BLaER1 (cell line): Measurements from ENCODE around the gene CORO1C.

ENCODE experiments used
- H3K27ac ChIP-seq: shearing (Covaris generic); formaldehyde crosslinking; 2 replicates; pipeline ENCODE4 v1.8.1; 2022
- H3K27me3 ChIP-seq: shearing (Covaris generic); formaldehyde crosslinking; 2 replicates; pipeline ENCODE4 v1.8.1; 2022
- H3K36me3 ChIP-seq: shearing (Covaris generic); formaldehyde crosslinking; 2 replicates; pipeline ENCODE4 v1.8.1; 2022
- H3K4me1 ChIP-seq: shearing (Covaris generic); formaldehyde crosslinking; 2 replicates; pipeline ENCODE4 v1.8.1; 2022
- H3K4me2 ChIP-seq: shearing (Covaris generic); formaldehyde crosslinking; 2 replicates; pipeline ENCODE4 v1.8.1; 2022
- H3K4me3 ChIP-seq: shearing (Covaris generic); formaldehyde crosslinking; 2 replicates; pipeline ENCODE4 v1.8.1; 2022
- H3K9ac ChIP-seq: shearing (Covaris generic); formaldehyde crosslinking; 2 replicates; pipeline ENCODE4 v1.8.1; 2022
- H3K9me3 ChIP-seq: shearing (Covaris generic); formaldehyde crosslinking; 2 replicates; pipeline ENCODE4 v1.8.1; 2022
- H4K20me1 ChIP-seq: shearing (Covaris generic); formaldehyde crosslinking; 2 replicates; pipeline ENCODE4 v1.8.1; 2022
- Cebpa-rat ChIP-seq: shearing (Covaris generic); IDR thresholded peaks from 2 replicates; pipeline ENCODE4 v1.8.1; 2022

CORO1C gene

GRCh38 chr12:108693186-108693730 lies 38.1 kb downstream of the CORO1C start:
- Histone ChIP-seq H3K4me3 (no peak overlapping the region), H3K9ac (no peak overlapping the region), H3K27me3 (no peaks in the 10 kb centered on the region), H3K9me3 (no peaks in the 10 kb centered on the region), H3K4me1 (peaks cover 59% of the 10 kb centered on the region), H3K36me3 (peaks cover 25% of the 10 kb centered on the region), H3K27ac (no peak overlapping the region), H4K20me1 (peaks cover 83% of the 10 kb centered on the region), H3K4me2 (no peak overlapping the region)
- TF ChIP-seq Cebpa-rat, result no peak

- Histone ChIP-seq H3K4me1 (peaks cover 60% of the 10 kb centered on the region), H3K27me3 (no peaks in the 10 kb centered on the region), H3K27ac (peak overlapping the region; percentile 33; the same call in 1 of the 2 replicates), H3K9me3 (no peaks in the 10 kb centered on the region), H3K4me2 (peak overlapping the region; percentile 83), H3K36me3 (peaks cover 14% of the 10 kb centered on the region), H3K9ac (peak overlapping the region; percentile 62; the same call in 1 of the 2 replicates), H4K20me1 (peaks cover 73% of the 10 kb centered on the region), H3K4me3 (0 out of 2 replicates have a peak overlapping the region, but pooled peaks have one; percentile 25)
- no peak for TF ChIP-seq Cebpa-rat
Observed at GRCh38 chr12:108691998-108692808, 39.1 kb downstream of the CORO1C start.

GRCh38 chr12:108691175-108691997 lies 39.9 kb downstream of the CORO1C start:
- Histone ChIP-seq H3K4me1 (peaks cover 58% of the 10 kb centered on the region), H4K20me1 (peaks cover 73% of the 10 kb centered on the region), H3K4me2 (peak overlapping the region; percentile 83), H3K27ac (peak overlapping the region; percentile 33; the same call in 1 of the 2 replicates), H3K36me3 (peaks cover 14% of the 10 kb centered on the region), H3K9me3 (no peaks in the 10 kb centered on the region), H3K27me3 (no peaks in the 10 kb centered on the region), H3K9ac (peak overlapping the region; percentile 62; the same call in 1 of the 2 replicates), H3K4me3 (peak overlapping the region; percentile 25; the same call in 1 of the 2 replicates)
- TF ChIP-seq Cebpa-rat, result no peak

- Histone ChIP-seq H3K9ac (peak overlapping the region; percentile 62; the same call in 1 of the 2 replicates), H3K27ac (peak overlapping the region; percentile 33; the same call in 1 of the 2 replicates)
Observed at GRCh38 chr12:108690542-108691174, 40.7 kb downstream of the CORO1C start.

GRCh38 chr12:108690191-108690518 lies 41.2 kb downstream of the CORO1C start:
- Histone ChIP-seq H3K9ac (no peak overlapping the region), H3K9me3 (no peaks in the 10 kb centered on the region), H3K4me1 (peaks cover 66% of the 10 kb centered on the region), H3K27me3 (no peaks in the 10 kb centered on the region), H3K4me3 (no peak overlapping the region), H3K36me3 (peaks cover 10% of the 10 kb centered on the region), H4K20me1 (peaks cover 73% of the 10 kb centered on the region), H3K4me2 (peak overlapping the region; percentile 83), H3K27ac (no peak overlapping the region)
- no peak for TF ChIP-seq Cebpa-rat

More at GRCh38 chr12:108690542-108691174, 40.7 kb downstream of the CORO1C start:
- H3K4me1 ChIP-seq, result peaks cover 61% of the 10 kb centered on the region
- no peak for TF ChIP-seq Cebpa-rat
- H4K20me1 ChIP-seq, result peaks cover 73% of the 10 kb centered on the region
- H3K4me3 ChIP-seq, result 0 out of 2 replicates have a peak overlapping the region, but pooled peaks have one; percentile 25
- peaks cover 14% of the 10 kb centered on the region for H3K36me3 ChIP-seq
- peak overlapping the region; percentile 83 for H3K4me2 ChIP-seq
- H3K27me3 ChIP-seq, result no peaks in the 10 kb centered on the region
- no peaks in the 10 kb centered on the region for H3K9me3 ChIP-seq

GRCh38 chr12:108689314-108690190 lies 41.8 kb downstream of the CORO1C start:
- Histone ChIP-seq H3K4me3 (no peak overlapping the region), H3K36me3 (peaks cover 7% of the 10 kb centered on the region; the same call in 1 of the 2 replicates), H4K20me1 (peaks cover 74% of the 10 kb centered on the region), H3K4me1 (peaks cover 71% of the 10 kb centered on the region), H3K9me3 (no peaks in the 10 kb centered on the region), H3K27me3 (no peaks in the 10 kb centered on the region), H3K9ac (no peak overlapping the region), H3K27ac (0 out of 2 replicates have a peak overlapping the region, but pooled peaks have one; percentile 24), H3K4me2 (peak overlapping the region; percentile 83)
- no peak for TF ChIP-seq Cebpa-rat

- H4K20me1 ChIP-seq, result peaks cover 80% of the 10 kb centered on the region
- H3K9me3 ChIP-seq, result no peaks in the 10 kb centered on the region
- no peak for TF ChIP-seq Cebpa-rat
- H3K4me1 ChIP-seq, result peaks cover 57% of the 10 kb centered on the region
- H3K4me2 ChIP-seq, result no peak overlapping the region
- no peaks in the 10 kb centered on the region for H3K27me3 ChIP-seq
- no peak overlapping the region for H3K4me3 ChIP-seq
- H3K36me3 ChIP-seq, result no peaks in the 10 kb centered on the region
- no peak overlapping the region for H3K9ac ChIP-seq
- H3K27ac ChIP-seq, result no peak overlapping the region
Observed at GRCh38 chr12:108686780-108687179, 44.5 kb downstream of the CORO1C start.

GRCh38 chr12:108685469-108686260 lies 45.7 kb downstream of the CORO1C start:
- TF ChIP-seq Cebpa-rat, result no peak
- H3K9me3 ChIP-seq, result no peaks in the 10 kb centered on the region
- H3K27me3 ChIP-seq, result no peaks in the 10 kb centered on the region
- peaks cover 46% of the 10 kb centered on the region for H3K4me1 ChIP-seq
- no peaks in the 10 kb centered on the region for H3K36me3 ChIP-seq
- H3K27ac ChIP-seq, result no peak overlapping the region
- no peak overlapping the region for H3K9ac ChIP-seq
- peaks cover 77% of the 10 kb centered on the region for H4K20me1 ChIP-seq
- H3K4me3 ChIP-seq, result no peak overlapping the region
- peak overlapping the region; percentile 27 for H3K4me2 ChIP-seq
